ENCODE measurements around the gene ACO2. TPM values are rescaled to one million over a fixed set of nuclear protein-coding genes. Genes with fewer than 3 reads are reported as not detected.

ACO2 gene
- total and polyA plus RNA-seq, 2 of the 13 experiments (the other 11 are each of a cell fraction or from before 2014, with no cell fraction given), result 19.2 to 45.6 TPM

DNA sequence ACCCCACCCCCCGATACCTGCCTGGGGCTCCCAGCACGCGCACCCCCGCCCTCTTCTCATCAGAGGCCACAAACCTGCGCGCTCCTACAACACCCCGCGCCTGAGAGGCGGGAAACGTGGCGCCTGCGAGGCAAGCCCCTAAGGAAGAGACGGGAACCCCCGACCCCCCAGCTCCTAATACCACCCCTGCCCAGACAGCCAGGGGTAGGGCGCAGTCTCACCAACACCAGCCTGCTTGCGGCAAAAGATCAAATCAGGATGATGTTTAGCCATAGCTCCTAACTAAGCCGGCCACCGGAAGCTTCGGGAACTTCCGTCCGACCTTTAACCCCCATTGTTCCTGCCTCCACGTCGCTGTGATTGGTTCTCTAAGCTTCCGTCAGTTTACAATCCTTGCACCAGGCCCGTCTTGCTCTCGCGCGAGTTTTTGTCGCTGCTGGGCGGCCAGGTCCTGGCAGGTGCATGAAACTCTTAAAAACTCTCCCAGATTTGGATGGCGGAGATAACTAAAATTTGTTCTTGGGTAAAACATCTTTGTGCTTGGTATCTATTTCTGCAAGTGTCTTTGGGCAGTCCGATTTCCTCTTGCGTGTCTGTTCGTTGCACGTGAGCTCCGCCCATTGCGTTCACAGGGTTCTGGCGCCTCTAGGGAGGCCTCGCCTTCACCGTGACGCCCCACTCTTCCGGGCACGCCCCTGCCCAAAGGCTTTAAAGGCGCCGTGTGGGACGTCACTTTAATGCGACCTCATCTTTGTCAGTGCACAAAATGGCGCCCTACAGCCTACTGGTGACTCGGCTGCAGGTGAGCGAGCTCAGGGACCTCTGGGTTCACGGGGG lies at the start of gene ACO2, which contains the start of gene PHF5A (continued):
- TF ChIP-seq, protein P1, sequence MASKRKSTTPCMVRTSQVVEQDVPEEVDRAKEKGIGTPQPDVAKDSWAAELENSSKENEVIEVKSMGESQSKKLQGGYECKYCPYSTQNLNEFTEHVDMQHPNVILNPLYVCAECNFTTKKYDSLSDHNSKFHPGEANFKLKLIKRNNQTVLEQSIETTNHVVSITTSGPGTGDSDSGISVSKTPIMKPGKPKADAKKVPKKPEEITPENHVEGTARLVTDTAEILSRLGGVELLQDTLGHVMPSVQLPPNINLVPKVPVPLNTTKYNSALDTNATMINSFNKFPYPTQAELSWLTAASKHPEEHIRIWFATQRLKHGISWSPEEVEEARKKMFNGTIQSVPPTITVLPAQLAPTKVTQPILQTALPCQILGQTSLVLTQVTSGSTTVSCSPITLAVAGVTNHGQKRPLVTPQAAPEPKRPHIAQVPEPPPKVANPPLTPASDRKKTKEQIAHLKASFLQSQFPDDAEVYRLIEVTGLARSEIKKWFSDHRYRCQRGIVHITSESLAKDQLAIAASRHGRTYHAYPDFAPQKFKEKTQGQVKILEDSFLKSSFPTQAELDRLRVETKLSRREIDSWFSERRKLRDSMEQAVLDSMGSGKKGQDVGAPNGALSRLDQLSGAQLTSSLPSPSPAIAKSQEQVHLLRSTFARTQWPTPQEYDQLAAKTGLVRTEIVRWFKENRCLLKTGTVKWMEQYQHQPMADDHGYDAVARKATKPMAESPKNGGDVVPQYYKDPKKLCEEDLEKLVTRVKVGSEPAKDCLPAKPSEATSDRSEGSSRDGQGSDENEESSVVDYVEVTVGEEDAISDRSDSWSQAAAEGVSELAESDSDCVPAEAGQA (IDR thresholded peaks at IDR 0.05; ENCODE audit: low read depth), result peak; percentile 89
- TF ChIP-seq, protein P1 (CRISPR knock-in tag; IDR thresholded peaks at IDR 0.05; ENCODE audit: borderline replicate concordance), result no peak
- no peak for TF ChIP-seq SMAD1 (CRISPR knock-in tag; IDR thresholded peaks at IDR 0.05; ENCODE audit: borderline replicate concordance, low read depth)
- TF ChIP-seq ETV5 (CRISPR knock-in tag; IDR thresholded peaks at IDR 0.05; ENCODE audit: borderline replicate concordance), result peak; percentile 74
- no peak for TF ChIP-seq LCORL (IDR thresholded peaks at IDR 0.05)
- peak; percentile 56 for TF ChIP-seq LCORL (CRISPR knock-in tag; IDR thresholded peaks at IDR 0.05)
- TF ChIP-seq, protein P2, sequence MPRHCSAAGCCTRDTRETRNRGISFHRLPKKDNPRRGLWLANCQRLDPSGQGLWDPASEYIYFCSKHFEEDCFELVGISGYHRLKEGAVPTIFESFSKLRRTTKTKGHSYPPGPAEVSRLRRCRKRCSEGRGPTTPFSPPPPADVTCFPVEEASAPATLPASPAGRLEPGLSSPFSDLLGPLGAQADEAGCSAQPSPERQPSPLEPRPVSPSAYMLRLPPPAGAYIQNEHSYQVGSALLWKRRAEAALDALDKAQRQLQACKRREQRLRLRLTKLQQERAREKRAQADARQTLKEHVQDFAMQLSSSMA (CRISPR knock-in tag; IDR thresholded peaks at IDR 0.05), result no peak
- TF ChIP-seq, protein P3, sequence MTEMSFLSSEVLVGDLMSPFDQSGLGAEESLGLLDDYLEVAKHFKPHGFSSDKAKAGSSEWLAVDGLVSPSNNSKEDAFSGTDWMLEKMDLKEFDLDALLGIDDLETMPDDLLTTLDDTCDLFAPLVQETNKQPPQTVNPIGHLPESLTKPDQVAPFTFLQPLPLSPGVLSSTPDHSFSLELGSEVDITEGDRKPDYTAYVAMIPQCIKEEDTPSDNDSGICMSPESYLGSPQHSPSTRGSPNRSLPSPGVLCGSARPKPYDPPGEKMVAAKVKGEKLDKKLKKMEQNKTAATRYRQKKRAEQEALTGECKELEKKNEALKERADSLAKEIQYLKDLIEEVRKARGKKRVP (CRISPR knock-in tag; IDR thresholded peaks at IDR 0.05), result 0 out of 4 replicates have a peak, but pooled peaks of 1 of the 2 experiments have one; percentile 41
- TF ChIP-seq XRCC5 (optimal IDR thresholded peaks at IDR 0.05; ENCODE audit: low read length), result peak; percentile 16
- peak; percentile 40; the same call in 1 of the 2 replicates for TF ChIP-seq FOXK2 (IDR thresholded peaks at IDR 0.05)
- peak; percentile 77 for TF ChIP-seq ZNF230 (CRISPR knock-in tag; IDR thresholded peaks at IDR 0.05)
- TF ChIP-seq SIN3B (IDR thresholded peaks at IDR 0.05; ENCODE audit: low read length), result peak; percentile 98
- TF ChIP-seq SNAPC2 (CRISPR knock-in tag; IDR thresholded peaks at IDR 0.05), result 0 out of 2 replicates have a peak, but pooled peaks have one; percentile 69
- TF ChIP-seq BHLHE40 (IDR thresholded peaks at IDR 0.05; ENCODE audit: low read length), result peak; percentile 96

All from HepG2 (cell line).